SU-DHL-6 (cell line): ENCODE measurements around the gene PCF11.

Experiments used
- H2AFZ ChIP-seq: fragments of 200-600 bp; sonication (generic); 2 replicates; pipeline ENCODE4 v1.6.1; 2014; ENCODE audit warnings: low read depth, mild to moderate bottlenecking, moderate library complexity, mixed read lengths, antibody characterized with exemption, low read length; ENCODE audit not compliant: severe bottlenecking
- H3F3A ChIP-seq: fragments of 200-600 bp; shearing (Covaris generic); 2 replicates; pipeline ENCODE4 v1.6.0; 2016; ENCODE audit warnings: antibody characterized with exemption, mild to moderate bottlenecking; ENCODE audit not compliant: insufficient read depth
- H3K27ac ChIP-seq: fragments of 200-600 bp; sonication (generic); 2 replicates; pipeline ENCODE4 v1.5.1; 2016; ENCODE audit warnings: low read depth, mild to moderate bottlenecking, low read length, moderate library complexity, mixed read lengths
- H3K27me3 ChIP-seq: fragments of 200-600 bp; sonication (generic), shearing (Covaris generic); 2 replicates; pipeline ENCODE4 v1.6.0; 2014; ENCODE audit warnings: mild to moderate bottlenecking, low read length
- H3K36me3 ChIP-seq: fragments of 200-600 bp; sonication (generic); 2 replicates; pipeline ENCODE4 v1.6.1; 2014; ENCODE audit warnings: mild to moderate bottlenecking, low read length, mixed read lengths
- H3K4me2 ChIP-seq: fragments of 300-600, 200-600 bp; shearing (Covaris generic), sonication (generic); 2 replicates; pipeline ENCODE4 v1.6.0; 2014; ENCODE audit warnings: low read length, low read depth, mild to moderate bottlenecking; ENCODE audit not compliant: poor library complexity, severe bottlenecking
- H3K4me3 ChIP-seq: fragments of 200-600 bp; sonication (generic); 2 replicates; pipeline ENCODE4 v1.5.1; 2014; ENCODE audit warnings: antibody characterized with exemption, low read length, mild to moderate bottlenecking, mixed read lengths; ENCODE audit not compliant: insufficient read depth, poor library complexity, severe bottlenecking
- H3K79me2 ChIP-seq: fragments of 200-600 bp; sonication (generic); 2 replicates; pipeline ENCODE4 v1.6.1; 2014; ENCODE audit warnings: mild to moderate bottlenecking, low read length, moderate library complexity; ENCODE audit not compliant: insufficient read depth
- H3K9ac ChIP-seq: fragments of 200-600 bp; sonication (generic); 2 replicates; pipeline ENCODE4 v1.7.0; 2014; ENCODE audit warnings: mild to moderate bottlenecking, low read length
- H3K9me2 ChIP-seq: fragments of 200-600 bp; sonication (generic); replicated peaks from 2 replicates; pipeline ENCODE4 v1.6.1; 2014; ENCODE audit warnings: low read length; ENCODE audit not compliant: insufficient read depth
- H3K9me3 ChIP-seq: fragments of 200-600 bp; sonication (generic); 2 replicates; pipeline ENCODE4 v1.6.1; 2014; ENCODE audit warnings: low read length, mixed read lengths; ENCODE audit not compliant: insufficient read depth
- H4K20me1 ChIP-seq: fragments of 200-600 bp; sonication (generic); 2 replicates; pipeline ENCODE4 v1.6.1; 2014; ENCODE audit warnings: low read depth, mild to moderate bottlenecking, antibody characterized with exemption, low read length, moderate library complexity, mixed read lengths
- CTCF ChIP-seq: fragments of 200-600 bp; sonication (generic); IDR thresholded peaks from one replicate; pipeline ENCODE4 v1.5.1; 2017; ENCODE audit warnings: antibody characterized with exemption, mild to moderate bottlenecking, low read length, moderate library complexity; ENCODE audit not compliant: insufficient read depth, poor library complexity, severe bottlenecking
- EZH2phosphoT487 ChIP-seq: fragments of 200-600 bp; sonication (generic), shearing (Covaris generic); conservative IDR thresholded peaks from 2 replicates; pipeline ENCODE4 v1.6.1; 2018; ENCODE audit warnings: mild to moderate bottlenecking, antibody characterized with exemption, low read length, moderate library complexity, mixed read lengths

PCF11 gene

GRCh38 chr11:83194281-83195142, 37.6 kb downstream of the PCF11 start:
- no peaks in the 10 kb centered on the region for H3K9me3 ChIP-seq
- no peaks in the 10 kb centered on the region for H3K9me2 ChIP-seq
- H3K9ac ChIP-seq: peak overlapping the region; percentile 72
- peaks cover 3% of the 10 kb centered on the region; the same call in 1 of the 2 replicates for H3K36me3 ChIP-seq
- H3K27me3 ChIP-seq: no peaks in the 10 kb centered on the region
- TF ChIP-seq CTCF (no peak), EZH2phosphoT487 (no peak)
- peak overlapping the region; percentile 98 for H3K4me3 ChIP-seq
- H3K4me2 ChIP-seq: peak overlapping the region; percentile 75
- H4K20me1 ChIP-seq: no peaks in the 10 kb centered on the region
- H3K27ac ChIP-seq: no peak overlapping the region
- H3K79me2 ChIP-seq: peaks cover 19% of the 10 kb centered on the region
- H2AFZ ChIP-seq: peak overlapping the region; percentile 94
- H3F3A ChIP-seq: 0 out of 2 replicates have a peak, but pooled peaks cover 2% of the 10 kb centered on the region

DNA sequence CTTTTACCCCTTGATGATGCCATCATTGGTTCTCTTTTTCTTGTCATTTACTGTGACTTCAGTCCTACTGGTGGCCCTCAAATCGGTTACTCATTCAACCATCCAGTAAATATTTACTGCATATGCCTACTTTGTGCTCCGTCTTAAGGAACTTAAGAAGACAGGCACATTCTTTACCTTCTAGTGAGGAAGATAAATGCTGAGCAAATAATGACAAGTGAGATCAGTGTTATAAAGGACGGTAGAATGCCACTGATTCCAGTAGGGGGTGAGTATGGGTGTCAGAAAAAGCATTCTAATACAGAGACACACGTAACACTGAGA, 38.2 kb downstream of the PCF11 start:
- Histone ChIP-seq H3K79me2 (peaks cover 19% of the 10 kb centered on the region), H3K4me3 (no peak overlapping the region), H3K9me3 (no peaks in the 10 kb centered on the region), H3K27ac (no peak overlapping the region), H3K9ac (no peak overlapping the region), H3K4me2 (peak overlapping the region; percentile 75), H4K20me1 (no peaks in the 10 kb centered on the region), H3K27me3 (no peaks in the 10 kb centered on the region), H3K9me2 (no peaks in the 10 kb centered on the region), H3K36me3 (peaks cover 3% of the 10 kb centered on the region; the same call in 1 of the 2 replicates), H3F3A (no peaks in the 10 kb centered on the region), H2AFZ (peak overlapping the region; percentile 94)
- TF ChIP-seq CTCF: no peak
- no peak for TF ChIP-seq EZH2phosphoT487

GRCh38 chr11:83195649-83196048, 38.7 kb downstream of the PCF11 start:
- H3K9me3 ChIP-seq: no peaks in the 10 kb centered on the region
- no peaks in the 10 kb centered on the region for H4K20me1 ChIP-seq
- no peaks in the 10 kb centered on the region for H3K27me3 ChIP-seq
- no peak overlapping the region for H3K9ac ChIP-seq
- no peak overlapping the region for H2AFZ ChIP-seq
- H3K9me2 ChIP-seq: no peaks in the 10 kb centered on the region
- H3K79me2 ChIP-seq: peaks cover 19% of the 10 kb centered on the region
- H3K27ac ChIP-seq: no peak overlapping the region
- no peak overlapping the region for H3K4me3 ChIP-seq
- H3K4me2 ChIP-seq: no peak overlapping the region
- peaks cover 3% of the 10 kb centered on the region; the same call in 1 of the 2 replicates for H3K36me3 ChIP-seq
- no peak for TF ChIP-seq EZH2phosphoT487
- TF ChIP-seq CTCF: no peak
- H3F3A ChIP-seq: no peaks in the 10 kb centered on the region
